ENCODE measurements around the gene CAV3. TPM values are rescaled to one million over a fixed set of nuclear protein-coding genes. Genes with fewer than 3 reads are reported as not detected.

CAV3 gene
- total RNA-seq, 1 experiment from 2014 or later: not detected

GRCh38 chr3:8775181-8775580, 41.6 kb downstream of the CAV3 start:
- Histone ChIP-seq H3K27ac (ENCODE audit: low read length) (no peak overlapping the region), H3K9ac (ENCODE audit: low read length) (no peak overlapping the region), H3K79me2 (ENCODE audit: low read length) (no peaks in the 10 kb centered on the region), H2AFZ (ENCODE audit: low read length) (no peak overlapping the region), H3K4me3 (ENCODE audit: low read length) (no peak overlapping the region), H3K9me3 (ENCODE audit: low read length) (no peaks in the 10 kb centered on the region), H4K20me1 (ENCODE audit: low read length) (no peaks in the 10 kb centered on the region), H3K4me1 (ENCODE audit: insufficient read depth, low read length) (no peaks in the 10 kb centered on the region), H3K27me3 (ENCODE audit: low read length) (no peaks in the 10 kb centered on the region), H3K9me2 (replicated peaks; ENCODE audit: low read length) (no peaks in the 10 kb centered on the region), H3F3A (ENCODE audit: low read length, unreplicated experiment) (no peaks in the 10 kb centered on the region), H3K36me3 (ENCODE audit: low read depth, low read length) (no peaks in the 10 kb centered on the region), H3K4me2 (ENCODE audit: low read length) (no peak overlapping the region)
- DNase-seq (no peak), ATAC-seq (no peak)
- CTCF ChIA-PET: no interaction called here
- intact Hi-C loops (cut with micrococcal nuclease): no loop called here
- TF ChIP-seq EZH2phosphoT487 (IDR thresholded peaks at IDR 0.05; ENCODE audit: borderline replicate concordance, low read length): no peak
- no peak for TF ChIP-seq EZH2 (IDR thresholded peaks at IDR 0.05; ENCODE audit: low read length, unreplicated experiment)
- TF ChIP-seq CTCF (conservative IDR thresholded peaks at IDR 0.05; ENCODE audit: low read depth, low read length): no peak
- BruUV-seq (replicated peaks): no TSS peak
- POLR2A ChIA-PET (ENCODE audit: unreplicated experiment): no interaction called here

GRCh38 chr3:8775602-8776001, 42.0 kb downstream of the CAV3 start:
- CTCF ChIA-PET: no interaction called here
- intact Hi-C loops (cut with micrococcal nuclease): no loop called here
- TF ChIP-seq CTCF (conservative IDR thresholded peaks at IDR 0.05; ENCODE audit: low read depth, low read length) (no peak), EZH2phosphoT487 (IDR thresholded peaks at IDR 0.05; ENCODE audit: borderline replicate concordance, low read length) (no peak), EZH2 (IDR thresholded peaks at IDR 0.05; ENCODE audit: low read length, unreplicated experiment) (no peak)

GRCh38 chr3:8776406-8776805, 42.8 kb downstream of the CAV3 start:
- H4K20me1 ChIP-seq (ENCODE audit: low read length): no peaks in the 10 kb centered on the region
- H3K36me3 ChIP-seq (ENCODE audit: low read depth, low read length): no peaks in the 10 kb centered on the region
- H3K79me2 ChIP-seq (ENCODE audit: low read length): no peaks in the 10 kb centered on the region
- DNase-seq (no peak), ATAC-seq (no peak)
- no peaks in the 10 kb centered on the region for H3K9me2 ChIP-seq (replicated peaks; ENCODE audit: low read length)
- H3K4me3 ChIP-seq (ENCODE audit: low read length): no peak overlapping the region
- POLR2A ChIA-PET (ENCODE audit: unreplicated experiment): no interaction called here
- no peak overlapping the region for H3K4me2 ChIP-seq (ENCODE audit: low read length)
- H3K9me3 ChIP-seq (ENCODE audit: low read length): no peaks in the 10 kb centered on the region
- no peaks in the 10 kb centered on the region for H3K4me1 ChIP-seq (ENCODE audit: insufficient read depth, low read length)
- no peak for TF ChIP-seq CTCF (conservative IDR thresholded peaks at IDR 0.05; ENCODE audit: low read depth, low read length)
- H3K9ac ChIP-seq (ENCODE audit: low read length): no peak overlapping the region
- BruUV-seq (replicated peaks): no TSS peak
- no peaks in the 10 kb centered on the region for H3K27me3 ChIP-seq (ENCODE audit: low read length)
- no peak overlapping the region for H2AFZ ChIP-seq (ENCODE audit: low read length)
- CTCF ChIA-PET: no interaction called here
- no peaks in the 10 kb centered on the region for H3F3A ChIP-seq (ENCODE audit: low read length, unreplicated experiment)
- intact Hi-C loops (cut with micrococcal nuclease): no loop called here
- H3K27ac ChIP-seq (ENCODE audit: low read length): no peak overlapping the region

More at GRCh38 chr3:8775602-8776001, 42.0 kb downstream of the CAV3 start:
- no peak overlapping the region for H3K4me2 ChIP-seq (ENCODE audit: low read length)
- no peaks in the 10 kb centered on the region for H3K4me1 ChIP-seq (ENCODE audit: insufficient read depth, low read length)
- no peak overlapping the region for H2AFZ ChIP-seq (ENCODE audit: low read length)
- no TSS peak for BruUV-seq (replicated peaks)
- no peaks in the 10 kb centered on the region for H3K9me2 ChIP-seq (replicated peaks; ENCODE audit: low read length)
- H3K27me3 ChIP-seq (ENCODE audit: low read length): no peaks in the 10 kb centered on the region
- no peaks in the 10 kb centered on the region for H3K9me3 ChIP-seq (ENCODE audit: low read length)
- ATAC-seq (no peak), DNase-seq (no peak)
- no peaks in the 10 kb centered on the region for H3F3A ChIP-seq (ENCODE audit: low read length, unreplicated experiment)
- no peaks in the 10 kb centered on the region for H4K20me1 ChIP-seq (ENCODE audit: low read length)
- H3K79me2 ChIP-seq (ENCODE audit: low read length): no peaks in the 10 kb centered on the region
- no peak overlapping the region for H3K4me3 ChIP-seq (ENCODE audit: low read length)
- H3K36me3 ChIP-seq (ENCODE audit: low read depth, low read length): no peaks in the 10 kb centered on the region
- no peak overlapping the region for H3K9ac ChIP-seq (ENCODE audit: low read length)
- no peak overlapping the region for H3K27ac ChIP-seq (ENCODE audit: low read length)
- POLR2A ChIA-PET (ENCODE audit: unreplicated experiment): no interaction called here
